Osteocyte (in vitro differentiated cells): ENCODE data around the gene RIT2. TPM values are rescaled to one million over a fixed set of nuclear protein-coding genes. Genes with fewer than 3 reads are reported as not detected.

Experiments used
- DNase-seq: peaks from one replicate; pipeline ENCODE4 v3.0.0; 2021; ENCODE audit warnings: mixed read lengths; ENCODE audit not compliant: unreplicated experiment; ENCODE audit errors: extremely low spot score
- H3K27ac Mint-ChIP-seq: one replicate; pipeline ENCODE4 v1.8.0; 2021; ENCODE audit warnings: mild to moderate bottlenecking, mixed read lengths; ENCODE audit not compliant: unreplicated experiment
- H3K27me3 Mint-ChIP-seq: one replicate; pipeline ENCODE4 v1.8.0; 2021; ENCODE audit warnings: mixed read lengths; ENCODE audit not compliant: unreplicated experiment
- H3K36me3 Mint-ChIP-seq: one replicate; pipeline ENCODE4 v1.8.0; 2021; ENCODE audit warnings: mixed read lengths; ENCODE audit not compliant: unreplicated experiment
- H3K4me1 Mint-ChIP-seq: one replicate; pipeline ENCODE4 v1.8.0; 2021; ENCODE audit warnings: mixed read lengths; ENCODE audit not compliant: unreplicated experiment
- H3K4me3 Mint-ChIP-seq: one replicate; pipeline ENCODE4 v1.8.0; 2021; ENCODE audit warnings: mild to moderate bottlenecking, moderate library complexity, mixed read lengths; ENCODE audit not compliant: unreplicated experiment
- H3K9me3 Mint-ChIP-seq: one replicate; pipeline ENCODE4 v1.8.0; 2021; ENCODE audit warnings: mixed read lengths; ENCODE audit not compliant: unreplicated experiment
- total RNA-seq: library from RNA; stranded (reverse); gene quantifications from 2 replicates; pipeline ENCODE4 v1.2.1, GENCODE V29; 2021
- TF ChIP-seq, protein P1 (sequence below): fragments of 200-600 bp; sonication (generic); IDR thresholded peaks from 2 replicates; pipeline ENCODE4 v1.5.0; 2021; ENCODE audit warnings: antibody characterized with exemption, mild to moderate bottlenecking, moderate library complexity

RIT2 gene
- total RNA-seq, 1 donor from 2014 or later = not detected

DNA sequence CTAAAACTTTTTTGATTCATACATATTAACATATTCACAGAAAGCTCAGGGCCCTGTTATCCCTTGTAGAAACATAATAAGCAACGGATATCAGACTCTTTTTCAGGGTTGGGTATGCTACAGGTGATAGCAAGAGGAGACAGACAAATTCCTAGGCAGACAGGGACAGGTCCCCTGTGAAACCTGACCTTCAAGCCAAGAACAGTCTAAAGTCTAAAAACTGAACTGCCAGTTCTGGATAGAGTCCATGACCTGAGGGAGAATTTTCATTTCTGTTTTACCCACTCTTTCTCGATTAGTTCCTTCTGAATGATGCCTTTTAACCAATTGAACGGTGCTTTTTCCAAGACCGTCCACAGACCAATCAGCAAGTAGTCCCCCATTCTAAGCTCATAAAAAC is 54.2 kb downstream of the RIT2 start:
- Mint-ChIP-seq H3K27me3 (no peaks in the 10 kb centered on the region), H3K4me1 (no peaks in the 10 kb centered on the region), H3K4me3 (no peak overlapping the region), H3K27ac (no peak overlapping the region), H3K36me3 (no peaks in the 10 kb centered on the region), H3K9me3 (no peaks in the 10 kb centered on the region)
- TF ChIP-seq, protein P1, sequence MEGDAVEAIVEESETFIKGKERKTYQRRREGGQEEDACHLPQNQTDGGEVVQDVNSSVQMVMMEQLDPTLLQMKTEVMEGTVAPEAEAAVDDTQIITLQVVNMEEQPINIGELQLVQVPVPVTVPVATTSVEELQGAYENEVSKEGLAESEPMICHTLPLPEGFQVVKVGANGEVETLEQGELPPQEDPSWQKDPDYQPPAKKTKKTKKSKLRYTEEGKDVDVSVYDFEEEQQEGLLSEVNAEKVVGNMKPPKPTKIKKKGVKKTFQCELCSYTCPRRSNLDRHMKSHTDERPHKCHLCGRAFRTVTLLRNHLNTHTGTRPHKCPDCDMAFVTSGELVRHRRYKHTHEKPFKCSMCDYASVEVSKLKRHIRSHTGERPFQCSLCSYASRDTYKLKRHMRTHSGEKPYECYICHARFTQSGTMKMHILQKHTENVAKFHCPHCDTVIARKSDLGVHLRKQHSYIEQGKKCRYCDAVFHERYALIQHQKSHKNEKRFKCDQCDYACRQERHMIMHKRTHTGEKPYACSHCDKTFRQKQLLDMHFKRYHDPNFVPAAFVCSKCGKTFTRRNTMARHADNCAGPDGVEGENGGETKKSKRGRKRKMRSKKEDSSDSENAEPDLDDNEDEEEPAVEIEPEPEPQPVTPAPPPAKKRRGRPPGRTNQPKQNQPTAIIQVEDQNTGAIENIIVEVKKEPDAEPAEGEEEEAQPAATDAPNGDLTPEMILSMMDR = no peak
- no peak for DNase-seq

DNA sequence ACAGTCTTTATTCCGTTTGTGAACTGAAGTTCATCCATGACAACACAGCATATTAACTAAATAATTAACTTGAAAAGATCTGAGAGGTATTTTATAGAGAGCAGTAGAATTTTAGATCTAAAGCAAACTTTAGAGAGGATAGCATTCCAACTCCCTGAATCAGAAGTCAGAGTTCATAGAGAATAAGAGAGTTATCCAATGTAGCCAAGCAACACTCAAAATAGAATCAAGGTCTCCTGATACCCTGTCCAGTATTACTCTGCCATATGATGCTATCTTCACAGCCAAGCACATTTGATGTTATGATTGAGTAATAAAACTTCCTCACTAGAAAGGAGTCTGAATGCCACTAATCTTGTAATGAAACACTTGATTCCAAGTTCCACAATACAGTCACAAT is 55.5 kb downstream of the RIT2 start:
- Mint-ChIP-seq H3K9me3 (no peaks in the 10 kb centered on the region), H3K36me3 (no peaks in the 10 kb centered on the region), H3K27ac (no peak overlapping the region), H3K27me3 (no peaks in the 10 kb centered on the region), H3K4me3 (no peak overlapping the region), H3K4me1 (no peaks in the 10 kb centered on the region)
- no peak for DNase-seq
- TF ChIP-seq, protein P1 = no peak

DNA sequence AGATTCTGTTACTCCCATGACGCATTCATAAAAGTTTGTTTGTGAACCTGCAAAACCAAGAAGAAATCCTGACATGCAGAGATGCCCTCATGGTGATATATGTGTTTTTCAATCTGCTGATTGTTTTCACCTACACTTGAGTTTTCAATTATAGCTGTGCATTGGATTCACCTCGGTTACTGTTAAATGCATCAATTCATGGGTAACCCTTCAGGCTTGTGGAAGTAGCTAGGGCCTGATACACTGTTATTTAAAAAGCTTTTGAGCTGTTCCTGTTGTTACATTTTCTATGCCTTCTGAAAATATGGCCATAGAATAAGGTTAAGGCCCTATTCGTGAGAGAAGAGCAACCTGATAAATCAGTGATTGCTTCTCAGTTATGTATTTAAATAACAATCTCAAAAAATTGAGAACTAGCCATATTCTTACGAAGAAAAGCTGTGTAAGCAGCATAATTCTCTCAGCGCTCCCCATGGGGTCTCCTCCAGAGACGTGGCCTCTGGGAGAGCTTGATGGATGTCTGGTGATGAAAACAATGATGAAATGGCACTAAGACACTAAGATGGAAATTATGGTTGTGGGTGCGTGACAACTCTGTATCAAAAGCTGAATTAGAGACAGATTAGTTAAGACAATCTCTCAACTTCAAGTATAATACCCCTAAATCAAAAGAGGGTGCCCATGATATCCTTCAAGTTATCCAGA is 60.5 kb downstream of the RIT2 start:
- Mint-ChIP-seq H3K27me3 (peaks cover 2% of the 10 kb centered on the region), H3K4me3 (no peak overlapping the region), H3K4me1 (no peaks in the 10 kb centered on the region), H3K9me3 (no peaks in the 10 kb centered on the region), H3K27ac (no peak overlapping the region), H3K36me3 (no peaks in the 10 kb centered on the region)
- no peak for DNase-seq
- TF ChIP-seq, protein P1 = no peak

DNA sequence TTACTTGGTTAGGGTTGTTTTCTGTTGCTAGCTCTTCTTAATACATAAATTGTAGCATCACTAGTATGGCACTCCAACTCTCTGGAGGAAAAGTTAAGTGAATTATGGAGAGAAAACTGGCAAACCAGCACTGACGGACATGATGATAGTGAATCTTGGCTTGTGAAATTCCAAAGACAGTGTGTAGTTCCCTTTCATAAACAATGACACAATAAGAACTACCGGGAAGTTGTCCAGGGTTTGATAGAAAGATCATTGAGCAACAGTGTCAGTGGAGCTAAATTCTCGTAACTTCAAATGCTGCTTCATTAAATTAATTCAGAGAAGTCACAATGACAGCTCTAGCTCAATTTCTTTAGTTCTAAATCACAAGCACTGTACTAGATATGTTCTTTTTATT is 66.5 kb downstream of the RIT2 start:
- DNase-seq = no peak
- H3K36me3 Mint-ChIP-seq = no peaks in the 10 kb centered on the region
- H3K9me3 Mint-ChIP-seq = no peaks in the 10 kb centered on the region

DNA sequence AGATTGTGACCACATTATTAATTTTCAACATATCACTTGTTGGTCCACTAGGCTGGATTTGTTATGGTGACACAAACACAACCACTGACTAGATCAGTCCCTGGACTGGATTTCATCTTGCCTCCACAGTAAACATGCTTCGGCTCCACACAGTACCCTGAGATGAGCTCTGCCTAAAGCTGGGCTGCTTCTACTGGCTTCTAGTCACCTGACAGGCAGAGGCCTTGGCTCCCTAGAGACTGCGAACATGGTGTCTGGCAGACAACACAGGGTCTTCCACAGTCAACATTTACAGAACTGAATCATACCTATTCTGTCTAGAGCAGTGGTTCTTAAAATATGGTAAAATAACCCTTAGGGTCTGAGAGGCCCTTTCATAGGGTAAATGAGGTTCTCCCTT is 69.2 kb downstream of the RIT2 start:
- DNase-seq = no peak
- TF ChIP-seq, protein P1 = no peak
- no peaks in the 10 kb centered on the region for H3K4me1 Mint-ChIP-seq
- H3K4me3 Mint-ChIP-seq = no peak overlapping the region
- H3K36me3 Mint-ChIP-seq = no peaks in the 10 kb centered on the region
- peaks cover 14% of the 10 kb centered on the region for H3K27me3 Mint-ChIP-seq
- no peaks in the 10 kb centered on the region for H3K9me3 Mint-ChIP-seq
- no peak overlapping the region for H3K27ac Mint-ChIP-seq

More for the DNA sequence above, 66.5 kb downstream of the RIT2 start:
- TF ChIP-seq, protein P1 = no peak
- H3K27ac Mint-ChIP-seq = no peak overlapping the region
- peaks cover 8% of the 10 kb centered on the region for H3K27me3 Mint-ChIP-seq
- H3K4me3 Mint-ChIP-seq = no peak overlapping the region
- no peaks in the 10 kb centered on the region for H3K4me1 Mint-ChIP-seq
